NCI-H69 (cell line): ENCODE data around the gene LTF.
"Not testable (repeated sequence)": the region's sequence is repeated elsewhere in the genome, so short reads cannot be mapped to it uniquely, and the experiment has no call there.

ENCODE experiments used
- DNase-seq: peaks from one replicate; lab custom pipeline; 2025; lab: John Stamatoyannopoulos, UW

LTF gene

GRCh38 chr3:46464326-46465195, at the start of gene LTF:
Gene LTF, minus strand, starts transcription at chr3:46464905. Its CDS starts 38 bp downstream, at chr3:46464867.
- DNase-seq: no peak

DNA sequence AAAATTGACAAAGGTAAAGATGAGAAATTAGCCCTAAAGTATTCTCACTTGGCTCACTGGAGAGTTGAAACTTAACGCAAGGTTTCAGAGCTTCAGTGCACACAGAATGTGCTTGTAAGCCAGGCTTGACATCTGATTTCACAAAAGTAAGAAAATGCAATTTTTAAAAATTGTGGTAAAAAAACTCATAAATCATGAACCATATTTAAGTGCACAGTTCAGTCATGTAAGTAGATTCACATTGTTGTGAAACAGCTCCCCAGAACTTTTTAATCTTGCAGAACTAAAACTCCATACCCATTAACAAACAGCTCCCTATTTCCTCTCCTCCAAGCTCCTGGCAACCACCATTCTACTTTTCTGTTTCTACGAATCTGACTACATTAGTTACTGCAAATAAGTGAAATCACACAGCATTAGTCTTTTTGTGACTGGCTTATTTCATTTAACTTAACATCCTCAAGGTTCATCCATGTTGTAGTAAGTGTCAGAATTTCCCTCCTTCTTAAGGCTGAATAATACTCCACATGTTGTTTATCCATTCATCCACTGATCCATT, 47.6 kb upstream of the LTF start:
- DNase-seq: no peak

GRCh38 chr3:46509661-46510187, 45.0 kb upstream of the LTF start:
- DNase-seq: no peak

- DNase-seq: no peak
These were observed 44.3 kb upstream of the LTF start for GRCh38 chr3:46508850-46509591.

GRCh38 chr3:46506526-46506925, 41.8 kb upstream of the LTF start:
- no peak for DNase-seq

DNA sequence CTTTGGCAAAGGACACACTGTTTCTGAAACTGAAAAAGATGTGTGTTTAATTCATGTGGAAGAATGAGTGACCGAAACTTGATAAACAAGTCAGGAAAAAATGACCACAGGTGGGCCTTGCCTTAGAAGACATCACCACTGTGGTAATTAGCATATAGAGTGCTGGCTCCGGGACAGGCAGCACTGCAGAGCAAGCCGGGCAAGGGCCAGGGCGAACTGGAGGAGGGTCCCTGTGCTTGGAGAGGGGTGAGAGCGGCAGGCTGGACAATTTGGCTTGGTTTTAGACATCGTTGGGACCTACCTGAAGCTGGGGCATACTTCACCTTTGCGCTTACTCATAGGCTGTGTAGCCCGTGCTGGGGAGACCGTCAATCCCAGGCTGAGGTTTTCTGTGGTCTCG, 41.2 kb upstream of the LTF start:
- no peak for DNase-seq

DNA sequence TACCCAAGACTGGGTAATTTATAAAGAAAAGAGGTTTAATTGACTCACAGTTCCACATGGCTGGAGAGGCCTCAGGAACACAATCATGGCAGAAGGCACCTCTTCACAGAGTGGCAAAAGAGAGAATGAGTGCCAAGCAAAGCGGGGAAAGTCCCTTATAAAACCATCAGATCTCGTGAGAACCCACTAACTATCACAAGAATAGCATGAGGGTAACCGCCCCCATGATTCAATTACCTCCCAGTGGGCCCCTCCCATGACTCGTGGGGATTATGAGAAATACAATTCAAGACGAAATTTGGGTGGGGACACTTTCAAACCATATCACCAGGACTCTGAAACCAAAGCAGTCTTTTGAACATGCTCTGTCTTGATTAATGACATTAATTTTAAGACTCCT, 40.1 kb upstream of the LTF start:
- DNase-seq: no peak

DNA sequence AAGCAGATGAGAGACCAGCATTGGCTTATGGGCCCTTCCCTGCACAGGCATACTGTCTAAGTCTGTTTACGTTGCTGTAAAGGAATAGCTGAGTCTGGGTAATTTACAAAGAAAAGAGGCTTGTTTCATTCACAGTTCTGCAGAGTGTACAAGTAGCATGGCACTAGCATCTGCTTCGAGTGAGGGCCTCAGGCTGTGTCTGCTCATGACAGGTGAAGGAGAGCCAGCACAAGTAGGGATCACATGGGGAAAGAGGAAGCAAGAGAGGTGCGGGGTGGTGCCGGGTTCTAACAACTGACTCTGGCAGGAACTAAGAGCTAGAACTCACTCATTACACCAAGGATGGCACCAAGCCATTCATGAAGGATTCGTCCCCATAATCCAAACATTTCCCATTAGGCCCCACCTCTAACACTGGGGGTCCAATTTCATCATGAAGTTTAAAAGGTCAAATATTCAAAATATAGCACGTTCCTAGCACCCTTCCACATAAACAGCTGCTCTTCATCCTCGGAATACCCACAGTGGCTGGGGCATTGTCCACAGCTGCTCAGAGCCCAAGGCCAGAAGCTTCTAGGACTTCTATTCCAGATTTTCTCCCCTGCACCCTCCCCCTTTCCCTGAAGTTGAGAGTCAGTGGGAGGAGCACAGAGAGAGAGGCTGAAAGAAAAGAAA, 38.6 kb upstream of the LTF start:
- no peak for DNase-seq

GRCh38 chr3:46501702-46502101, 37.0 kb upstream of the LTF start:
- DNase-seq: no peak

DNA sequence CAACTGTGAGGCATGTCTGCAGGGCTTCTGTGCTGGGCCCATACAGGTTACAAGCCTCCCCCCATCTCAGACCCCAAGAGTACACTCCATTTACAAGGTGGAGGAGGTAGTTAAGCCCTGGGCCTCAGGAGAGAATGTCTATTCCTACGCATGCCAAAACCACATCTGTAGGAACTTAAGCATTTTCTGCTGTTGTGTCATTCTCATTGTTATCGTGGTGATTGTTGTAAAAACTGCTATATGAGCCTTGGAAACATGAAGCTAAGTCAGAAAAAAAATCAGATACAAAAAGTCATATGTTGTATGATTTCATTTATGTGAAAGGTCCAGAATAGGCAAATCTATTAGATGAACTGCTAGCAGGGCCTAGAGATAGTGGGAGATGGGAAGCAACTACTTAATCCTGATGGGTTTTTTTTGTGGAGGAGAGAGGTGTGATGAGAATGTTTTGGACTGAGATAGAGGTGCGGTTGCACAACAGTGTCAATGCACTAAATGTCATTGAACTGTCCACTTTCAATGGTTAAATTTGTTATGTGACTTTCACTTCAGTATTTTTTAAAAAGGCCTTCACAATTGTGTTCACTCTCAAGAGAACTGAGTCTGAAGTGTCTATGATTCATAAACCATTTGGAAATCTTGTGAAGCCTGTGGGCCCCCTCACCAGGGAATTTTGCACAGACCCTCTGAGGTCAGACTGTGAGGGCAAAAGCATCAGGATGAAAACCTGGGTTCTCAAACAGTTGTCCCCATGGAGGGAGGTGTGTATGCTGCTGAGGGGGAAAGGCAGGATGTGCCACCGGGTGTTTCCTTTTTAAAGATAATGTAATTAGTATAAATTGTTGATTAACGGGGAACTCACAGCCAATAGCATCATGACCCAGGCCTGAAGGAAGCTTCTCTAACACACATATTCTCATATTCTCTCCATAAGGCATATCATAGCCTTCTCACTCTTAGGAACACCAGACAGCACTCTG, 36.2 kb upstream of the LTF start:
- no peak for DNase-seq

GRCh38 chr3:46498916-46499519, 34.3 kb upstream of the LTF start:
- no peak for DNase-seq

DNA sequence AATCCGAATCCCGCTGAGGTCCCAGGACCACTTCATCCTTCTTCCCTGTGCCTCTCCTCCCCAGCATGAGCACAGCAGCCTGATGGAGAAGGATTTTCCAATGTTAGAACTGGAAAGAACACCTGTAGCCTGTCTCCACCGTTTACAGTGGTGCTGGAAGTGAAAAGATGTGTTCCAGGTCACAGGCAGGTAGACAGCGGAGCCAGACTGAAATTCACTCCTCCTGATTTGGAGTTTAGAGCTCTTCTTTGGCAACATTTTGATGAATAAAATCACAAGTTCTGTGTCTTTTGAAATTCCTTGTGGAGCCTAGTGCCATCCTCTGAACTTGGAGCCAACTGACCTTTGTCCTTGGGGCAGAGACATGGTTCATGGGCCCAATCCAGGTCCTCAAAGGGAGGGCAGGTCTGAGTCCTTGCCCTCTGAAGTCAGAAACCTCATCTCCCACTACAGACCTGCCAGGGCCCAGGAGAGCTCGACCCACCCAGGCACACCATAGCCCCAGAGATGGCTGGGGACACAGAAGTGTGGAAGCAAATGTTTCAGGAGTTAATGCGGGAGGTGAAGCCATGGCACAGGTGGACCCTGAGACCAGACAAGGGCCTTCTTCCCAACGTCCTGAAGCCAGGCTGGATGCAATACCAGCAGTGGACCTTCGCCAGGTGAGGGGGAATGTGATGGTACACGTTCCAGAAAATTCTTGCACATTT, 33.0 kb upstream of the LTF start, which contains the start of gene RTP3:
RTP3 (plus strand) TSS at position 421 of the 710 bp plus-strand sequence; CDS start at position 508, 87 bp downstream.
- no peak for DNase-seq

DNA sequence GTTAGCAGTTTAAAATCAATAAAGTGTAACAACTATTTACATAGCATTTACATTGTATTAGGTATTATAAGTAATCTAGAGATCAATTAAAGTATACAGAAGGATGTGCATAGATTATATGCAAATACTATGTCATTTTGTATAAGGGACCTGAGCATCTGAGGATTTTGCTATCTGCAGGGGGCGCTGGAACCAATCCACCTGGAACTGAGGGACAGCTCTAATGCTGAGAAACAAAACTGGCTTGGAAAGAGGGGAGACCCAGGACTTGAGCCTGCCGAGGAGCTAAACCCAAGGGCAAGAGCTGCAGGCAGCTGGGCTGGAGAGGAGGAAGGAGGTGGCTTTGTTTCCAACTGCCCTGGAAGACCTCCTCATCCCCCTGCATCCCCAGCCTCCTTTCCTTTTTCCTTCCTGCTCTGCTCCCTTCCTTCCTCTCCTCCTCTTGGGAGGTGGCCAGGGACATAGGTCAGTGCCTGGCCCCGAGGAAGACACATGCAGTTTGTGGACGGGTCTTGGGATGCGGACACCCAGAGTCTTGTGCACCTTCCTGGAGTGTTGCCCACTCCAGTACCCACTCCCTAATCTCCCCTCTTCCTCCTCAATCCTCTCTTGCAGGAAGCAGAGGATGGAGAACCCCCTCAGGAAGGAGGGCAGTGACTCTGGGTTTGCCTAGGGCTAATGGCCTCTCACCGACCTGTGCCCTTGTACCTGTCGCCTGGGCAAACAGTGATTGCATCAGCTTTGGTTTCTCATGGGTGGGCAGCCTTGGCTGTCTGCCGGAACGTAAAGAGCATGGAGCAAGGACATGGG, 32.2 kb upstream of the LTF start:
- peak; percentile 24 for DNase-seq

- DNase-seq: no peak
These were observed 31.3 kb upstream of the LTF start for GRCh38 chr3:46495901-46496456.

- DNase-seq: not testable (repeated sequence)
These were observed 29.8 kb upstream of the LTF start for GRCh38 chr3:46494491-46494890.

DNA sequence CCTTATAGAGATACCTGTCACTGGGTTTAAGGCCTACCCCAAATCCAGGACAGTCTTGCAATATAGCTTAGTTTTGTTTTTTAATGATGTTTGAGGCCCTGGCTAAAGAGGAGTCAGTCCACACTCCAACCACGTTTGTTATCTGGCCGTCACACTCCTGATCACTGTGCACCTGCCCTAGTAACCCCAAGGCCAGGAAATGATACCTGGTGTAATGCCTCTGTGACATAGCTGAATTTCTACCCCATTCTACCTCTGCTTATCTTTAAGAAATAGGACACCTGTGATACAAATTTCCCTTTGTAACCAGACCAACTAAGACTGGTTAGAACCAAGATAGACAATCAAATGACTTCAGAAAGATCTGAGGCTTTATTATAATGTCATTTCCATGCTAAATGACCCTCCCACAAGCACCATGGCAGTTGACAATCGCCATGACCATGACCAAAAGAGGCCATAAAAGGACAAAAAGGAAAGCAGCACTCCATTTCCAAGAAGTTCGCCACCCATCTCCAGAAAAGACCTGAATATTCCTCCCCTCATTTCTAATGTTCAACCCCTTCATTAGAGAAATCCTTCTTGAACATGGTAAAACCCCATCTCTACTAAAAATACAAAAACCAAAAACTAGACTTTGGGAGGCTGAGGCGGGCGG, 28.3 kb upstream of the LTF start:
- DNase-seq: no peak

DNA sequence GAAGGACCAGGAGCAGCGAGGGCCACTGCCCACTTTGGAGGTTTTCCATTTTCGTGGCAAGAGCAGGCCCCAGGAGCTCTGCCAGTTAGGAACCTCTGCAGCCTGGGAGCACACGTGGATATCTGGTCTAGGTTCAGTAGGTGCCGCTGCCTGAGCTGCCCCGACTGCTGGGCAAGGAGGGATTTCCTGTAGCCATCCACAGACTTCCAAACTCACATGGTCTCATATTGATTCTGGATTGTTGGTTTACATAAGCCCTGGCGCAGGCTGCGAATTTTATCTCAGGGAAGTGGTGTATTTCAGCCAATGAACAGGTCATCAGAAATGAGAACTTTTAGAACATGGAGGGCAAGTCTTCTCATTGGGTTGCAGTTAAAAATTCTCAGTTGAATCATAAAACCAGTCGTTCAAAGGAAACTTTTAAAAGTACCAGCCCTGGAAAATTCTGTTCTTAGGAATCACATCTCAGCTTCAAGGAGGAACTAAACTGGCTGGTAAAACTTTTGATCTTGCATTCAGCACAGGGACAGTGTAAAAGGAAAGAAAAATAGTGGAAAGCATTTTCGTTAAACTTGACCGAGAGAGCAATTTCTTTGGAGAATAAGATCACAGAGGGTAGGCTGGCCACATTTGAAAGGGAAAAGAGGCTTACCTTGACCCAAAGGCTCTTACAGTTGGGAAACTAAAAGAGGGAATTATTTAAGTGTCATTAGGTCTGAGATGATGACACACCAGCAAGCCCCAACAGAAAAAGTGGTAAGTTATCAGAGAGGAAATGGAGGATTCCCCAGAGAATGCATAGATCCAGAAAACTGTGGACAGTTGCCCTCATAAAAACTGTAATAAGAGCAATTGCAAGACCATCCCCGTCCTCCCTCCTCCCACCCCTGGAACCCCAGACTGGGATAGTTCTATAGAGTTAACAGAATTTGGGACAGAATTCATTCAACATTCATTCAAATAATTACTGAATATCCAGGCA, 26.7 kb upstream of the LTF start:
- no peak for DNase-seq
